ENCODE data around the gene LRRC36. TPM values are rescaled to one million over a fixed set of nuclear protein-coding genes. Genes with fewer than 3 reads are reported as not detected.

Gene LRRC36
- total RNA-seq, 6 experiments from 2014 or later, result not detected

GRCh38 chr16:67395105-67395457 lies 68.5 kb downstream of the LRRC36 start:
- intact Hi-C loops (cut with DNase I), result loop anchor here in 1 of 2 donors (10.0 kb wide), 1 partner anchor 140 kb away; no protein-coding TSS in a partner anchor
- Histone ChIP-seq H3K27ac (no peak overlapping the region), H3K4me3 (no peak overlapping the region), H3K36me3 (no peaks in the 10 kb centered on the region), H3K9me3 (no peaks in the 10 kb centered on the region), H3K27me3 (no peaks in the 10 kb centered on the region), H3K4me1 (peaks cover 0 to 8% (median 0%) of the 10 kb centered on the region in 4 donors)
- TF ChIP-seq CTCF (IDR thresholded peaks at IDR 0.05) (no peak), POLR2A (IDR thresholded peaks at IDR 0.05) (no peak)
- DNase-seq, result peak in 1 of 3 donors; percentile 61
- peak in 1 of 4 donors; percentile 15 for ATAC-seq
- WGBS (ENCODE audit: insufficient coverage, low coverage, low lambda C conversion rate, missing lambda C conversion rate), result 0% methylated on average over 1 of the region's 10 CpGs

DNA sequence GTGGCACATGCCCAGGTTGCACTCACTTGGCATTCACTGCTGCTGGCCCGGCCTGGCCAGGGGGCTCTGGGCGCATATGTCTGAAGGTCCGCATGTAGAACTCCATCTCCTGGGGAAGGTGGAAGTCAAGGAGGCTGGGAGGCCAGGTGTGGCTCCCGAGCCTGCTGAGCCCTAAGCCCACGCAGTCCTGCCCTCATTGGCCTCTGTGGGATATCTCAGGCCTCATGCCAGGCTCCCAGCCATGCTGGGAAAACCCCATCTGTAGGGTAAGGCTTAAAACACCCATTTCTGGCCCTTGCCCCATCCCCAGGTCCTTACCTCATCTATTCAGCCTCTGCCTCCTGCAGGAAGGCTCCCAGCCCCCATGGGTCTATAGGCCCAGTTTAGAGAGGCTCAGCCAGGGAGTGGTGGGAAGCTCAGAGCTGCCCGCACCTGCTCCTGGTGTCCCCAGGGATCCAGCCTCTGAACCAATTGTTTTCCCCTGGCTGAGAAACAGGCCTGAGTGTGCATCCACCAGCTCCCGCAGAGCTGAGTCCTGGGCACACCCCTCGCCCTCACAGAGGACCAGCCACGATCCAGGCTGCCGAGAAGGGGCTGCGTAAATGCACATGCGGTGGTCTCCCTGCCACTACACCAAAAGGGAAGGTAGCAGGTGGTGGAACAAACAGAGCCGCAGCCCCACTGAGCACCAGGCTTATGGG lies 69.0 kb downstream of the LRRC36 start:
- no peaks in the 10 kb centered on the region for H3K9me3 ChIP-seq
- no peaks in the 10 kb centered on the region for H3K36me3 ChIP-seq
- peaks cover 0 to 8% (median 0%) of the 10 kb centered on the region in 4 donors for H3K4me1 ChIP-seq
- WGBS (ENCODE audit: insufficient coverage, low coverage, low lambda C conversion rate, missing lambda C conversion rate), result 55% methylated on average over 6 of the region's 13 CpGs
- no peak overlapping the region for H3K4me3 ChIP-seq
- H3K27me3 ChIP-seq, result no peaks in the 10 kb centered on the region
- intact Hi-C loops (cut with DNase I), result loop anchor here in 1 of 2 donors (10.0 kb wide), 1 partner anchor 141 kb away; no protein-coding TSS in a partner anchor
- ATAC-seq (no peak), DNase-seq (peak in 1 of 3 donors; percentile 44)
- TF ChIP-seq CTCF (IDR thresholded peaks at IDR 0.05), result no peak
- TF ChIP-seq POLR2A (IDR thresholded peaks at IDR 0.05), result no peak
- H3K27ac ChIP-seq, result no peak overlapping the region

- H3K36me3 ChIP-seq, result no peaks in the 10 kb centered on the region
- intact Hi-C loops (cut with DNase I), result loop anchor here in 1 of 2 donors (10.0 kb wide), 1 partner anchor 142 kb away; no protein-coding TSS in a partner anchor
- H3K27me3 ChIP-seq, result no peaks in the 10 kb centered on the region
- no peaks in the 10 kb centered on the region for H3K9me3 ChIP-seq
- peak in 1 of 3 donors; percentile 61 for DNase-seq
- no peak for TF ChIP-seq CTCF (IDR thresholded peaks at IDR 0.05)
- 5% methylated on average over 8 of the region's 31 CpGs for WGBS (ENCODE audit: insufficient coverage, low coverage, low lambda C conversion rate, missing lambda C conversion rate)
- peak in 2 of 4 donors; percentile 10 to 37 for ATAC-seq
- H3K4me3 ChIP-seq, result no peak overlapping the region
- H3K27ac ChIP-seq, result no peak overlapping the region
- H3K4me1 ChIP-seq, result peaks cover 0 to 8% (median 0%) of the 10 kb centered on the region in 4 donors
These were observed 69.8 kb downstream of the LRRC36 start for GRCh38 chr16:67396159-67397035.

GRCh38 chr16:67397036-67397801 lies 70.6 kb downstream of the LRRC36 start:
- no peak overlapping the region for H3K4me3 ChIP-seq
- no peak overlapping the region for H3K27ac ChIP-seq
- H3K36me3 ChIP-seq, result no peaks in the 10 kb centered on the region
- H3K4me1 ChIP-seq, result peaks cover 0 to 8% (median 0%) of the 10 kb centered on the region in 4 donors
- H3K27me3 ChIP-seq, result no peaks in the 10 kb centered on the region
- DNase-seq (peak in 1 of 3 donors; percentile 53), ATAC-seq (no peak)
- H3K9me3 ChIP-seq, result no peaks in the 10 kb centered on the region
- TF ChIP-seq POLR2A (IDR thresholded peaks at IDR 0.05), result no peak
- no peak for TF ChIP-seq CTCF (IDR thresholded peaks at IDR 0.05)
- intact Hi-C loops (cut with DNase I), result loop anchor here in 1 of 2 donors (10.0 kb wide), 1 partner anchor 142 kb away; no protein-coding TSS in a partner anchor
- WGBS (ENCODE audit: insufficient coverage, low coverage, low lambda C conversion rate, missing lambda C conversion rate), result no CpG with 5 or more reads among the region's 15 CpGs

Data from right lobe of liver (tissue), 6 donors.